BE2C (cell line): ENCODE results near the gene RPS6KA2.

Experiments used
- DNase-seq: peaks from one replicate; pipeline ENCODE4 v3.0.0-alpha.2; 2020
- H3K27me3 ChIP-seq: fragments of 250-450 bp; sonication (Bioruptor Pico); 2 replicates; pipeline ENCODE4 v1.5.1; 2020; ENCODE audit warnings: mild to moderate bottlenecking
- H3K36me3 ChIP-seq: fragments of 250-450 bp; sonication (Bioruptor Pico); 2 replicates; pipeline ENCODE4 v1.5.1; 2020; ENCODE audit warnings: mild to moderate bottlenecking
- H3K4me1 ChIP-seq: fragments of 250-450 bp; sonication (Bioruptor Pico); 2 replicates; pipeline ENCODE4 v1.5.1; 2020
- H3K4me3 ChIP-seq: 2 replicates; pipeline ENCODE4 v1.5.1; 2011; ENCODE audit warnings: low read depth, low read length
- H3K9me3 ChIP-seq: fragments of 250-450 bp; sonication (Bioruptor Pico); 2 replicates; pipeline ENCODE4 v1.5.1; 2020
- CTCF ChIP-seq: IDR thresholded peaks from 2 replicates; pipeline ENCODE4 v1.5.1; 2012; ENCODE audit warnings: mild to moderate bottlenecking, low read depth, low read length

The RPS6KA2 gene

GRCh38 chr6:166544296-166544605, 82.8 kb downstream of the RPS6KA2 start:
- Histone ChIP-seq H3K36me3 (no peaks in the 10 kb centered on the region), H3K9me3 (no peaks in the 10 kb centered on the region), H3K4me3 (no peak overlapping the region), H3K27me3 (no peaks in the 10 kb centered on the region), H3K4me1 (no peaks in the 10 kb centered on the region; the same call in 1 of the 2 replicates)
- TF ChIP-seq CTCF: no peak
- no peak for DNase-seq

GRCh38 chr6:166543603-166544295, 83.3 kb downstream of the RPS6KA2 start:
- Histone ChIP-seq H3K4me3 (no peak overlapping the region), H3K36me3 (no peaks in the 10 kb centered on the region), H3K27me3 (no peaks in the 10 kb centered on the region), H3K9me3 (no peaks in the 10 kb centered on the region), H3K4me1 (no peaks in the 10 kb centered on the region; the same call in 1 of the 2 replicates)
- no peak for DNase-seq
- no peak for TF ChIP-seq CTCF

- DNase-seq: no peak
- Histone ChIP-seq H3K4me1 (no peaks in the 10 kb centered on the region; the same call in 1 of the 2 replicates), H3K27me3 (no peaks in the 10 kb centered on the region), H3K9me3 (no peaks in the 10 kb centered on the region), H3K4me3 (no peak overlapping the region), H3K36me3 (no peaks in the 10 kb centered on the region)
- TF ChIP-seq CTCF: no peak
Measured at GRCh38 chr6:166542580-166542912, 84.5 kb downstream of the RPS6KA2 start.

- no peaks in the 10 kb centered on the region; the same call in 1 of the 2 replicates for H3K36me3 ChIP-seq
- no peaks in the 10 kb centered on the region for H3K9me3 ChIP-seq
- no peaks in the 10 kb centered on the region; the same call in 1 of the 2 replicates for H3K4me1 ChIP-seq
- no peak for DNase-seq
- H3K27me3 ChIP-seq: no peaks in the 10 kb centered on the region
- no peak for TF ChIP-seq CTCF
- H3K4me3 ChIP-seq: no peak overlapping the region
Measured at GRCh38 chr6:166541876-166542579, 85.0 kb downstream of the RPS6KA2 start.

DNA sequence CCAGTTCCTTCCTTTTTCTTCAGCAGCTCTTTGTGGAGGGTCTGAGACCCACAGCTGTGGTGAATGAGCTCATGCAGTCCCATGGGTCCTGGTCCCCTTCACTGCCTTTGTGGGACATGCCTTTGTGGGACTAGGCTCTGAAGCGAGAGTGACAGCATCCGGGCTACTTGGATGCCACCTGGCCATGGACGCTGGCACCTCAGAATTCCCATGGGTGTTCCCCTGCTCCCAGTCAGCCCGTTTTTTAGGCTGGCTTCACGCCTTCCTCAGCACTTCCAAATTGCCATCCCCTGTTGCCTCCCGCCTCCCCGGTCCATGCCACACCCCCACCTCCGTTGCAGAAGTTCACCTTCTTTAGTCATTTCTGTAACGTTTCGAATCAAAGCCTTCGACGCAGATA, 85.7 kb downstream of the RPS6KA2 start:
- Histone ChIP-seq H3K4me1 (no peaks in the 10 kb centered on the region; the same call in 1 of the 2 replicates), H3K36me3 (no peaks in the 10 kb centered on the region; the same call in 1 of the 2 replicates), H3K9me3 (no peaks in the 10 kb centered on the region), H3K4me3 (no peak overlapping the region), H3K27me3 (no peaks in the 10 kb centered on the region)
- no peak for TF ChIP-seq CTCF
- no peak for DNase-seq
